ENCODE measurements around the gene LRRC8E.
"Not testable (repeated sequence)": the region's sequence is repeated elsewhere in the genome, so short reads cannot be mapped to it uniquely, and the experiment has no call there.

The LRRC8E gene

GRCh38 chr19:7887408-7888144 lies 734 bp upstream of the LRRC8E start:
- no peak overlapping the region for H3K27ac ChIP-seq
- TF ChIP-seq CTCF (conservative IDR thresholded peaks at IDR 0.05) = no peak

- TF ChIP-seq CTCF (conservative IDR thresholded peaks at IDR 0.05) = no peak
- peak overlapping the region; percentile 21; the same call in 1 of the 2 replicates for H3K27ac ChIP-seq
Observed at GRCh38 chr19:7888826-7889217, 512 bp downstream of the LRRC8E start.

GRCh38 chr19:7893362-7894101 lies 5.2 kb downstream of the LRRC8E start:
- H3K27ac ChIP-seq = not testable (repeated sequence)

GRCh38 chr19:7894612-7895309 lies 6.5 kb downstream of the LRRC8E start:
- TF ChIP-seq CTCF (conservative IDR thresholded peaks at IDR 0.05) = no peak
- no peak overlapping the region for H3K27ac ChIP-seq

GRCh38 chr19:7895565-7895964 lies 7.3 kb downstream of the LRRC8E start:
- TF ChIP-seq CTCF (conservative IDR thresholded peaks at IDR 0.05) = no peak
- H3K27ac ChIP-seq = no peak overlapping the region

GRCh38 chr19:7897292-7897691 lies 9.0 kb downstream of the LRRC8E start:
- H3K27ac ChIP-seq = no peak overlapping the region
- TF ChIP-seq CTCF (conservative IDR thresholded peaks at IDR 0.05) = no peak

- H3K27ac ChIP-seq = no peak overlapping the region
- TF ChIP-seq CTCF (conservative IDR thresholded peaks at IDR 0.05) = no peak
Observed at GRCh38 chr19:7898967-7899366, 10.7 kb downstream of the LRRC8E start.

Data from VCaP (cell line).